Fibroblast of the conjunctiva (primary cell): ENCODE measurements around the gene CKM.
A peak's percentile ranks its signal among the peaks of the same experiment; 100 is the strongest.
"Not testable (repeated sequence)": the region's sequence is repeated elsewhere in the genome, so short reads cannot be mapped to it uniquely, and the experiment has no call there.

Experiments used
- DNase-seq: peaks from one replicate; pipeline ENCODE4 v3.0.0-alpha.2; 2010; ENCODE audit warnings: low read depth

The CKM gene

DNA sequence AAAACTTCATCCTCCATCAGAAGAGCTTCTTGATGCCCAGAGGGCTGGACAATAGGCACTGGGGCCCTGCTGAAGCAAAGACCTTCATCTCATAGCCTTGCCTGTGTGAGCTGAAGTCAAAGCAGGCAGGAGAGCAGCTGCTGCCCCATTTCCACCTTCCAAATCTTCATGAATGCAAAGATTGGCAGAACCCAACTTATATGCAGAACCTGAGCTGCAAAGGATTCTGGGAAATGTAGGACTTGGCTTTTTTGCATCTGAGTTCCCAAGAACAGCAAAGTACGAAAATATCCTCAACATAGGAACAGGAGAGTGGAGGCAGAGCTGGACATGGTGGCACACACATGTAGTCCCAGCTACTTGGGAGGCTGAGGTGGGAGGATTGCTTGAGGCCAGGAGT, 30.8 kb downstream of the CKM start:
- no peak for DNase-seq

DNA sequence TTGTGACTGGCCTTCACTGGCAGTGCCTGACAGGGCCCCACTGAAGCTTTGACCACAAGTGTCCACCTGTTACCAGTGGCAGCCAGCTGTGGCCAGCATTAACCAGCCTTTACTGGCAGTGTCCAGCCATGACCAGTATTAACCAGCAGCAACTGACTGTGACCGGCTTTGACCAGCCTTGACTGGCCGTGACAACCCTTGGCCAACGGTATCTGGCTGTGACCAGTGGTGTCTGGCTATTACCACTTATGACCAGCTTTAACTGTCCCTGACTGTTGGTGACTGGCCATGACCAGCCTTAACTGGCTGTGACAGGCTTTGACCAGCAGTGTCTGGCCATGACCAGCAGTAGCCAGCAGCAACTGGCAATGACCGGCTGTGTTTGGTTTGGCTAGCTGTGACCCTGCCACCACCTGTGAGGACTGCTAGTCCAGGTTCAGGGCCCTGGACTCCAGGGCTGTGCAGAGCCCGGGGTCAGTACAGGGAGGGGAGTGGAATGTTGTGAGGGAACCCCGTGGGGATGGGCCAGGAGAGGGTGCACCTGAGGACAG, 32.2 kb downstream of the CKM start:
- no peak for DNase-seq

DNA sequence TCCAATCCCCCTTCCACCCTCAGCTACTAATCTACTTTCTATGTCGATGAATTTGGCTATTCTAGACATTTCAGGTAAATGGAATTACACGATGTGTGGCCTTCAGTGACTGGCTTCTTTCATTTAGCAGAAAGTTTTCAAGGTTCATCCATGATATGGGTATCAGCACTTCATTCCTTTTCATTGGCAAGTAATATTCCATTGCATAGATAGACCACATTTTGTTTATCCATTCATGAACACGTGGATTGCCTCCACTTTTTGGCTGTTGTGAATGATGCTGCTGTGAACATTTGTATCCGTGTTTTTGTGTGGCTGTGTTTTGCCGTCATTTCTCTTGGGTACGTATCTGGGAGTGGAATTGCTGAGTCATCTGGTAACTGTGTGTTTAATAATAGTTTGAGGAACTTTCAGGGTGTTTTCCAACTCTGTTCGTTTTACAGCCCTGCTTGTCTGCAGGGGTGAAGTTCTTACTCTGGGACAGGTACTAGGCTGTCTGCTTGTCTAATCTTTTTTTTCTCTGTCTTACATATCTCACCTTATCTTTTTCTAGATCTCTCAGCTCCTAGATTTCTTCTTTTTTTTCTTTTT, 39.1 kb downstream of the CKM start:
- DNase-seq, result no peak

DNA sequence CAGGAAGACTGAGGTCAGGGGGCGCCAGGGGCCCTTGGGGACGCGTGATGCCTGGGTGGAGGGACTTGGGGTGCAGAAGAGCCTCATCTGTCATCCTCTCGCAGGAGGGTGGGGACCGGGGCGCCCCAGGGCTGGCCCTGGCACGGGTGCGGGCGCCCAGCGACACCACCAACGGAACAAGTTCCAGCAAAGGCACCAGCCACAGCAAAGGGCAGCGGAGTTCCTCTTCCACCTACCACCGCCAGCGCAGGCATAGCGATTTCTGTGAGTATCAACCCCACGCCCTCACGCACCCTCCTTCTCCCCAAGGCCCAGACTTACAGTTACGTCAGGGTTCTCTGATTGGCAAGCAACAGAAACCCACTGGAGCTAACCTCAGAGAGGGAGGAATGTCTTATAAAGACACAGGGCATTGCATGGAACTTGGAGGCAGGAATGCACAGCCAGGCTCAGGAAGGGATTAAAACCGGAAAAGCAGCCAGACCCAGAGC, 42.2 kb downstream of the CKM start:
- no peak for DNase-seq

DNA sequence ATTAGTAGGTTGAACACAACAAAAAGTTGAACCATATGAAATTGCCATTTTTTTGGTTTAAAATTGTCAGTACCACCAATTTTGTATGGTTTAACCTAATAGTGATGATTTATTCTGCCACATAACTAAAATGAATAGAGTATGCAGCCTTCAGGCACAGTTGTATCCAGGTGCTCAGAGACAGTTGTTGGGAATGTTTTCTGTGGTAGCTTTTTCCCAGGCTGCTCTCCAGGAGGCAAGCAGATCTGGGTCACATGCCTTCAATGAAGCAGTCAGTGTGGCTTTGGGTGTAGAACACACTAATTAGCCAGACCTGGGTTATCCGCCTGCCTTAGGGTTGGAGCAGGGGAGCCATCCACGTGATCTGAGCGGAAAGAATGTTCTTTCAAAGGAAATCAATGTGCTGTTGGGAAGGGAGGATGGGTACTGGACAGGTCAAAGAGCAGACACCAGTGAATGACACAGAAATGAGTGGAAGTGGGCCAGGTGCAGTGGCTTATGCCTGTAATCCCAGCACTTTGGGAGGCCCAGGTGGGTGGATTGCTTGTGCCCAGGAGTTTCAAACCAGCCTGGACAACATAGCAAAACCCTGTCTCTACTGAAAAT, 43.0 kb downstream of the CKM start:
- no peak for DNase-seq

DNA sequence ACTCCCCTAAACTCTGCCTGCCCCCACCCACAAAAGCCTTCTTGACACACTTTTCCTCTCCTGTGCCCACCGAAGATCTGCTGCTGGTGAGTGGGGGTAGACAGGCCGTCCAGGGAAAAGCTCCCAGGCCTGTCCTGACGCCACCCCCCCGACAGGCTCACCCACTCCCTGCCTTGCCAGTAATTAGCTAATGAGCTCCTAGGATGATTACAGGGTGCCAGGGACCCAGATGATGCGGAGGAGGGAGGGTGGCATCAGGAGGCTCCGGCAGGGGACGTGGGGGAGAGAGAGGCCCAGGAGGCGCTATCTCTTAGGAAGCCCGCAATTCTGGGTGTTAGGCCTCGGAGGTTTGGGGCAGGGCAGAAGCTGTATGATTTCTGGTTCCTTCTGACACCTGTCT, 44.6 kb downstream of the CKM start:
- DNase-seq, result no peak

GRCh38 chr19:45276284-45276687, 46.4 kb downstream of the CKM start:
- peak; percentile 63 for DNase-seq

- DNase-seq, result peak; percentile 44
Observed at GRCh38 chr19:45275370-45275971, 47.2 kb downstream of the CKM start.

GRCh38 chr19:45273521-45273855, 49.2 kb downstream of the CKM start:
- DNase-seq, result no peak

DNA sequence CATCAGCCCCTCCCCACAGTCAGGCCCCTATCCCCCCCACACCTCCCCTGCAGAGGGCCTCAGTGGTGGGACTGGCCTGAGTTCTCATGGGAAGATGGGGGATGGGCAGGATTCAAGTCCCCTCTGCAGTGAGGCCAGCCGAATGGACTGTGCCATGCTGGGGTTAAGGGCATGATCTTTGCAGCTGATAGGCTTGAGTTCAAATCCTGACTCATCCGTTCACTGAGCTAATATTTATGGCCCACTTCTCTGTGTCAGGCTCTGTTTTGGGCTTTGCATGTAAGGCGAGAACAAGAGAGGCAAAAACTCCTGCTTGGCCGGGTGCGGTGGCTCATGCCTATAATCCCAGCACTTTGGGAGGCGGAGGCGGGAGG, 51.0 kb downstream of the CKM start:
- DNase-seq, result no peak

GRCh38 chr19:45271098-45271734, 51.5 kb downstream of the CKM start:
- DNase-seq, result no peak

DNA sequence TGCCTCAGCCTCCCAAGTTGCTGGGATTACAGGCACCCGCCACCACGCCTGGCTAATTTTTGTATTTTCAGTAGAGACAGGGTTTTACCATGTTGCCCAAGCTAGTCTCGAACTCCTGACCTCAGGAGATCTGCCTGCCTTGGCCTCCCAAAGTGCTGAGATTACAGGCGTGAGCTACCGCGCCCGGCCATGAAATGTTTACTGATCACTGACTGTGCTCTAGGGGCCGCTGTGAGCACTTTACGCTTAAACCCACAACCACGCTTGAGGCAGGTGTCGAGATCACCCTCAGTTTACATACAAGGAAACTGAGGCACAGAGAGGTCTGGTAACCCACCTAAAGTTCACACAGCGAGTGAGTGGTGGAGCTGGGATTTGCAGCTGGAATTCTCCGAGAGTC, 52.7 kb downstream of the CKM start:
- DNase-seq, result not testable (repeated sequence)

- DNase-seq, result no peak
Observed at GRCh38 chr19:45267296-45267695, 55.4 kb downstream of the CKM start.

GRCh38 chr19:45265375-45265774, 57.3 kb downstream of the CKM start:
- DNase-seq, result no peak

- DNase-seq, result no peak
Observed at GRCh38 chr19:45264781-45265317, 57.8 kb downstream of the CKM start.

DNA sequence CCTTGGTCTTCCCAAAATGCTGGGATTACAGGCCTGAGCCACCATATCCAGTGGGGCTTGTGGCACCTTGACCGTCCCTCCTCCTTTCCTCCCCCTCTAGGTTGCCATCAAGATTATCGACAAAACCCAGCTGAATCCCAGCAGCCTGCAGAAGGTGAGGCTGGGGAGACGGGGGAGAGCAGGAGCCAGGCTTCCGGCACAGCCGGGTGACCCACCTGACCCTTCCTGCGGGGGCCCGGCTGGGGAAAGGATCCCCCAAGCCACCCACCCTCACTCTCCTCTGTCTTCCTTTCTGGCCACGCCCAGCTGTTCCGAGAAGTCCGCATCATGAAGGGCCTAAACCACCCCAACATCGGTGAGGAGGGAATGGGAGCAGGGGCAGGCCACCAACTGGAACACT, 59.7 kb downstream of the CKM start:
- no peak for DNase-seq

GRCh38 chr19:45262570-45262969, 60.1 kb downstream of the CKM start:
- no peak for DNase-seq

DNA sequence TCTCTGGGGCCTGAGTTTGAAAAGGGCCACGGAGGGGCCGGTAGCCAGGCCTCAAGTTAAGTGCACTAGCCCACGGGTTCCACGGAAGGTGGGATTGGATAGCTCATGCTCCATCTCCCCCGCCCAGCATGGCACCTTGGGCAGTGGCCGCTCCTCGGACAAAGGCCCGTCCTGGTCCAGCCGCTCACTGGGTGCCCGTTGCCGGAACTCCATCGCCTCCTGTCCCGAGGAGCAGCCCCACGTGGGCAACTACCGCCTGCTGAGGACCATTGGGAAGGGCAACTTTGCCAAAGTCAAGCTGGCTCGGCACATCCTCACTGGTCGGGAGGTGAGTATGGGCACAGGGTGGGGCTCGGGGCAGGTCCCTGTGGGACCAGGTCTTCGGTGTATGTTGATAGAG, 63.8 kb downstream of the CKM start:
- no peak for DNase-seq

DNA sequence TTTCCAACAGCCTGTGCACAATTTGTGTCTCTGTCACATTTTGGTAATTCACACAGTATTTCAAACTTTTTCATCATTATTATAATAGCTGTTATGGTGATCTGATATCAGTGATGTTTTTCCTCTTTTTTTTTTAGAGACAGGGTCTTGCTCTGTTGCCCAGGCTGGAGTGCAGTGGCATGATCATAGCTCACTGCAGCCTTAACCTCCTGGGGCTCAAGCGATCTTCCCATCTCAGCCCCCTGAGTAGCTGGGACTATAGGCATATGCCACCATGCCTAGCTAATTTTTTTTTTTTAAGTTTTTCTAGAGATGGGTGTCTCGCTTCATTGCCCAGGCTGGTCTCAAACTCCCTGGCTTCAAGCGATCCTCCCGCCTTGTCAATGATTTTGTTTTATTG, 65.8 kb downstream of the CKM start:
- DNase-seq, result no peak
